Measurements from ENCODE around the gene SIK2.

SIK2 gene

DNA sequence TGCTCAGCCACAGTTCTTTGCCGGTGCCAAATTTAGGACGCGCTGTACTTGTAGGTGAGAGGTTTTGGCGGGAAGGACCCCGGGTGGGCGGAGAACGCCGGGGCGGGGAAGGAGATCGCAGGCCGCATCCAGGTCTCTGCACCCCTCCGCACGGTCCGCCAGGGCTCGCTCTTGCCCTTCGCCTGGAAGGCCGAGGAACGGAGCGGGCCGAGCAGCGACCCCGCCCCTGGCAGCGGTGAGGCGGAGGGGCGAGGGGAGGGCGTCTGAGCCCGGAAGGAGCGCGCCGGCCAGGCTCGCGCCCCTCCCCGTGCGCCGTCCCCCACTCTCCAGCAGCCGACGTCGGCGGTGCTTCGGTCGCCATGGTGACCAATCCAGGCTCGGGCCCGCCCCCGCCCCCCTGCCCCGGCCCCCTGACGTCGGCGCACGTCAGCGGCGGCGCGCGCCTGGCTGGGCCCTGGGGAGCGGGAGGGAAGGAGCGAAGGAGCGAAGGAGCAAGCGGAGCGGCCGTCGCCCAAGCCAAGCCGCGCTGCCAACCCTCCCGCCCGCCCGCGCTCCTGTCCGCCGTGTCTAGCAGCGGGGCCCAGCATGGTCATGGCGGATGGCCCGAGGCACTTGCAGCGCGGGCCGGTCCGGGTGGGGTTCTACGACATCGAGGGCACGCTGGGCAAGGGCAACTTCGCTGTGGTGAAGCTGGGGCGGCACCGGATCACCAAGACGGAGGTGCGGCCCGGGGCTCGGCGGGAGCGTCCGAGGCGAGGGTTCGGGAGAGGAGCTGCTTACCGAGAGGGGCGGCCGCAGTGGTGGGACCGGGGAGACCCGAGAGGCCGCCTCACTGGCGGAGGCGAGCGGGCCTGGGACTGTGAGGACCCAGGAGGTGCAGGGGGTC is at the start of gene SIK2:
Gene SIK2, plus strand, starts transcription at position 471 of the 886 bp plus-strand sequence. Its CDS starts 115 bp downstream, at position 586.
- peak; percentile 82 to 85 for DNase-seq

DNA sequence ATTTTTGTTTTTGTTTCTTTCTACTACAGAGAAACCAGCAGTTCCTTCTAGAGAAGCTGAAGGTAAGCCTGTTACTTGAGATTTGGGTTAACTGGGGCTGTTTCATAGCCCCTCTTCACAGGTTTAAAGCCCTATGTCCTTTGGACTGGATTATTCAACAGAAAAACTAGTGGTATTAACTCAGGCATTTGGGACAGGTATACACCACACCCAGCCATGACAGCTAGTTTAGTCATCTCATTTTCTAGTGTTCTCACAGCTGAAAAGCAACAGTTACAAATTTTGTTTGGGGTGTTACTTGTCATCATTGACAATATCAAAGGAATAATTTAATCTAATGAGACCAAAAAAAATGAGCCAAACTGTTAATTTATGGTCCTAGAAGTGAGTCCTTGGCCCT is 47.7 kb upstream of the SIK2 start:
- DNase-seq: no peak

DNA sequence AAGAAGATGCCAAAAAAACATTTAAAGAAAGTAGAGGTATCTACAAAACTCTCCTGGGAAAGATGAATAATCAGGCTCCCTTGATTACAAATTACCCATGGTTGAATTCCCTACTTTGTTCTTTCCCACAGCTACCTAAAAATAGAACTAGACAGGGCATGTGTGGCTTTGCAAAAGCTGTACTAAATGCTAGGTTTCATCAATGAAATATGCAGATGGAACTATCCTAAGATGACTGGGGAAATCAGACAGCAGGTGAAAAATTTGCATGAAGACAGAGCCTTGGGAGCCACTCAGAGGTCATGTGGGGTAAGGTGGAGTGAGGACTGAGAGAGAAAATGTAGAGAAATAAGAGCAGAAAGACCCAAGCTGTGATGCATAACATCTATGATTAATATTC is 47.0 kb upstream of the SIK2 start:
- DNase-seq: no peak

- DNase-seq: no peak
Observed at GRCh38 chr11:111557425-111558111, 44.7 kb upstream of the SIK2 start.

GRCh38 chr11:111559800-111560464 is 42.3 kb upstream of the SIK2 start:
- DNase-seq: no peak

GRCh38 chr11:111560800-111561199 is 41.4 kb upstream of the SIK2 start:
- DNase-seq: no peak

- no peak for DNase-seq
Observed at GRCh38 chr11:111561306-111561705, 40.9 kb upstream of the SIK2 start.

GRCh38 chr11:111561791-111562325 is 40.4 kb upstream of the SIK2 start:
- DNase-seq: no peak

DNA sequence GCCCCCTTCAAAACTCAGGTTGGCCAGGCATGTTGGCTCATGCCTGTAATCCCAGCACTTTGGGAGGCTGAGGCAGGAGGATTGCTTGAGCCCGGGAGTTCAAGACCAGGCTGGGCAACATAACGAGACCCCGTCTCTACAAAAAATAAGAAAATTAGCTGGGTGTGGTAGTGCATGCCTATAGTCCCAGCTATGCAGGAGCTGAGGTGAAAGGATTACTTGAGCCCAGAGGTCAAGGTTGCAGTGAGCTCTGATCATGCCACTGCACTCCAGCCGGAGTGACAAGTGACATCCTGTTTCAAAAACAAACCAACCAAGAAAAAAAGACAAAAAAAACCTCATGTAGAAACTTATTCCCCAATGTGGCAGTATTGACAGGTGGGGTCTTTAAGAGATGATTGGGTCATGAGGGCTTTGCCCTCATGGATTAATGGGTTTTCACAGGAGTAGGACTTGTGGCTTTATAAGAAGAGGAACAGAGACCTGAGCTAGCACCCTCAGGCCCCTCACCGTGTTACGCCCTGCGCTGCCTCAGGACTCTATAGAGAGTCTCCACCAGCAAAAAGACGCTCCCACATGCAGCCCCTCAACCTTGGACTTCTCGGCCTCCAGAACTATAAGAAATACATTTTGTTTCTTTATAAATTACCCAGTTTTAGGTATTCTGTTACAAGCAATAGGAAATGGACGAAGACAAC is 39.4 kb upstream of the SIK2 start:
- DNase-seq: no peak

GRCh38 chr11:111565114-111565720 is 37.0 kb upstream of the SIK2 start:
- DNase-seq: peak; percentile 46 to 48

DNA sequence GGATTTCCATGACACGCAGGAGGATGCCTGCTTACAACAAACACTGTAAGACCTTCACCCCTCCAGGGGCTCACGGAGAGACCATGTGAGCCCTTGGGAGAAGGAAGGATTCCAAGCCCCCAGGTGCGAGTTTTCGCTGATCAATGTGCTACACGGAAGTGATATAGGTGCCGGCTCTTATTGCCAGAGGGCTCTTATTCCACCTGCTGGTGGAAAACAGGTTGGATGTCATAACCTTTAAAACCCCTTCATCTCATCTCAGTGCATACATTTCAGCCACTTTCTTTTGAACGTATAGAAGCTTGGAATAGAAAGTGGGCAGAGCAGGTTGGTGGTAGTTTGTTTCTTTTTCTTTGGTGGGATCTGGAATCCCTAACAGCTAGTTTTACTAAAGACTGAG is 35.9 kb upstream of the SIK2 start:
- no peak for DNase-seq

- no peak for DNase-seq
Observed at GRCh38 chr11:111569476-111569875, 32.8 kb upstream of the SIK2 start.

GRCh38 chr11:111570796-111571195 is 31.5 kb upstream of the SIK2 start:
- DNase-seq: no peak

GRCh38 chr11:111571829-111572501 is 30.3 kb upstream of the SIK2 start:
- DNase-seq: no peak

DNA sequence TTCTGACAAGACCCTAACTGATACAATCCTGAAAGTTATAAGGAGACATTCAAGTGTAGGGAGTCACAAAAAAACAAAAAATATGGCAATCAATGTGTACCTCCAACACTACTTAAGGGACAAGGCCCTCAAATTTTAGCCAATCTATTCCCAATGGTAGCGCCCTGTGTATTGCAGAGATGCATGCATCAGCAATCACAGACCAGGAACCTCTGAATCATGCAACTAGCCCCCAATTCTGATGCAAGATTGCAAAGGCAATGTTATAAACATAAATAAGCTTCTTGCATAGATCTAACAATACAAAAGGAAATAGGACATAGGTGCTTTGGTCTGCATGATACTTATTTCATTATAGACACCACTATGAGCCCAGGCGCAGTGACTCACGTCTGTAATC is 29.7 kb upstream of the SIK2 start:
- no peak for DNase-seq

GRCh38 chr11:111573821-111574249 is 28.4 kb upstream of the SIK2 start:
- DNase-seq: no peak

- DNase-seq: no peak
Observed at GRCh38 chr11:111574373-111575225, 27.6 kb upstream of the SIK2 start.

- no peak for DNase-seq
Observed at GRCh38 chr11:111575740-111576139, 26.5 kb upstream of the SIK2 start.

- DNase-seq: no peak
Observed at GRCh38 chr11:111577821-111578220, 24.4 kb upstream of the SIK2 start.

DNA sequence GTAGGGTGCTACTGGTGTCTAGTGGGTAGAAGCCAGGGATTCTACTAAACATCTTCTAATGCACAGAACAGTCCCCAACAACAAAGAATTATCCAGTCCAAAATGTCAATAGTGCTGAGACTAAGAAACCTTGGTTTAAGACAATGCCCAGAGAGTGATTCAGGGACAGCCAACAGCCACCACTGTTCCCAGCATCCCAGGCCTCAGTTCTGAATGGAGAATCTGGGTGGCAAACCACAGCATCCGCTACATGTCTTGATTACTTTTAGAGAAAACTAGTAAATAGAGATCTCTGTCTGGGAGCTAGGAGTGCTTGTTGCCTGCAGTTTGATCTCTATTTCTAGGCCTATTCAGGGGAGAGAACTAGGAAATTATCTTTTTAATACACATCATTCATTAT is 20.9 kb upstream of the SIK2 start:
- no peak for DNase-seq

DNA sequence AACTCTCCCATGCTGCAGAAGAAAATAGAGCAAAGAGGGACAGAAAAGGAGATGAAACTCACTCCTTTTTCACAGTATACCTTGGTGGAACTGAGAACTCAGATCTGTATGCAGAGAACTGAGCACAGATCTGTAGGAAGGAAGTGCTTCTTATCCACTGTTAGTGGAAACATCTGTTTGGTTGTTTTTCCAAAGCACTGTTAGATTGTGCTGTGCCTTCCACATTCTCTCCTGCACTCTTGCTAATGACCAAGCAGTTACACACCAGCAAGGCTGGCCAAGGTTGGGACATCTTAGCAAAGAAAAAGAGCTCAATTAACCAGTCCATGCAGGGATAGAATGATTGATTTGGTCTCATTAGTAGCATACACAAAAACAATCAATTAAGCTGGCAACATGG is 20.1 kb upstream of the SIK2 start:
- no peak for DNase-seq

Measured in stimulated activated CD4-positive, alpha-beta T cell treated with anti-CD3 and anti-CD28 coated beads, Interleukin-4, amount 100 ng/mL, for 4 hours (primary cell).